Stimulated activated CD8-positive, alpha-beta memory T cell treated with anti-CD3 and anti-CD28 coated beads, Interleukin-4, amount 100 ng/mL, for 48 hours (primary cell): Measurements from ENCODE around the gene GMFB.
"Not testable (repeated sequence)": the region's sequence is repeated elsewhere in the genome, so short reads cannot be mapped to it uniquely, and the experiment has no call there.

Experiments used
- DNase-seq: peaks from one replicate; pipeline ENCODE4 v3.0.0-alpha.2; 2020

GMFB gene

GRCh38 chr14:54490445-54491175, 1.8 kb upstream of the GMFB start:
- no peak for DNase-seq

GRCh38 chr14:54489731-54490444, 1.1 kb upstream of the GMFB start:
- DNase-seq: no peak

DNA sequence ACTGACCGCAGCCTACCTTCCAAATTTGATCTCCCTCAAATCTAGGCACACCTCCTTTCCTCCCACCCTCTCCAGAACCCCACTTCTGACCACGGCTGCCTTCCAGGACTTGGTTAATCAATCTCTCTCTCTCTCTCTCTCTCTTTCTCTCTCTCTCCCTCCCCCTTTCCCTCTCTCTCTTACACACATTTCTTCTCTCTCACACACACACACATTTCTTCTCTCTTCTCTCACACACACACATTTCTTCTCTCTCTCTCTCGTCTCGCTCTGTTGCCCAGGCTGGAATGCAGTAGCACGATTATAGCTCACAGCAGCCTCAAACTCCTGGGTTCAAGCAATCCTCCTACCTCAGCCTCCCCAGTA, 521 bp upstream of the GMFB start:
- DNase-seq: no peak

- DNase-seq: no peak
Observed at GRCh38 chr14:54488318-54488645, 498 bp downstream of the GMFB start.

- DNase-seq: no peak
Observed at GRCh38 chr14:54487771-54488170, 1.0 kb downstream of the GMFB start.

DNA sequence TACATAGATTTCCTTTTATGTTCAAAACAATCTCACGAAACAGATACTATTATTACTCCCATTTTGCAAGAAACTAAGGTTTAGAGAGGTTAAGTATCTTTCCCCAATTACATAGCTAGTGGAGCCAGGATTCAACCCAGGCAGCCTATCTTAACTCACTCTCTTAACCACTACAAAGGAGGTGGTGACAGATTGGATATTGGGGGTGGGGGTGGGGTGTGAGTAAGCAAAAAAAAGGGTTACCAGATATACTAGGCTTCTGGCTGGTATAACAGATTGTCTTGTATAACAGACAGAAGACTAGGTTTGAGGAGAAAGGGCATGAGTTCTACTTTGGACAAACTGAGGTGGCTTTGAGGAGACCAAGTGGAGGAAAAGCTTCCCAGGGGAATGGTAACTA, 2.1 kb downstream of the GMFB start:
- no peak for DNase-seq

GRCh38 chr14:54483846-54484245, 4.9 kb downstream of the GMFB start:
- no peak for DNase-seq

DNA sequence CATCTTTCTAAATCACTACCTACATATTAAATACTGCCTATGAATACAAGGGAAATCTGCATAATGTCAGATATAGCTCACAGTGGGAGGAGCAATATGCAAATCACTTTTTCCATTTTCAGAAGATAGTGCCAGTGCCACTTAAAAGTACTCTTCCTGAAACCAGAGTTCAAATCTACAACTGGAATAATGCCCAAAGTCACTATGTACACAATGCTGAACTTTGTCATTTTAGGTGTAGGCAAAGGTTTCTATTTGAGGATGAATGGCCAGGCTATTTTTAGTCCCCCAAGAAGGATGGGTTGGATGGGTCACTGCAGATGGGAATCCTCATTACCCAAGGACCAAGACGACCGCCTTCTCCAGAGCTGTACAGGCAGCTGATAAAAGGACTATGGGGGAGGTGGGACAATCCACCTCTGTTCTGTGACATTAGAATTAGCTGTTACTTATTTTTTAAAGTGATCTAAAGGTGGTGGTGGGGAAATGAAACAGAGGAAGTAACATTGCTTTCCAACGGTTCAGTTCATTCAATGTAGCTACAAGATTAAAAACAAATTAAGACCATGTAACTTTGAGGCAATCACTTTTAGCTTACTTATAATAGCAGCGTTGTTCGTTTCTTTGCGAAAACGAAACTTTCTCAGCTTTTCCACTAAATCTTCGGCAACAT, 5.6 kb downstream of the GMFB start:
- DNase-seq: no peak

- no peak for DNase-seq
Observed at GRCh38 chr14:54481695-54482094, 7.1 kb downstream of the GMFB start.

DNA sequence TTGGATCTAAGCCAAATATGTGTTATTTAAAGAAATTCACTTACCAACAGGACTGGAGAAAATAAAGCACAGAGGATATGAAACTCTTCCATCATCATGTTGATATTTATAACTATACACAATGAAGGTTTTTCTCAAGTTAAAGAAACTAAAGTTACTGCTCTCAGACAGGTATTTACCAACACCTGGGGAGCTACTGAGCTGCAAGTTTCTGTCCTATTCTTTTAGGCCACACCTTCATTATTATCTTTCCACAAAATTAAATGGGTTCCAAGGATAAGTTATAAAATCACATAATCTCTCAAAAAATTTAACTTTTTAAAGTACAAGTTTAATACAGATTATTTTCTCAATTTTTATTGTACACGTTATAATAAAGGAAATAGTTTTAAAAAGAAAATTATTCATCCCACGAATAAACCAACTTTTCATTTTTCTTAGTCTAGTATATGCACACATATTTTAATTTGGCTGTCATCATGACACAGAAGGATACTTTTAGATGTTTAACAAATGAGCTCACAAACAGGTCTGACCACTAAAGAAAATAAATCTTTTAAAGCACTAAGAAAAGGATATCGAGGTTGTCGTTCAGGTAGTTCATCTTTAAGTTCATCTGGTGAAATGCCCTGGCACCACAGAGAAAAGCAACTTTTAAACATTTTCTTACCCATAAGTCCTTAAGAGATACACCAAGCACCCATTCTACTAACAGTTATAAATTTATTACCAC, 7.8 kb downstream of the GMFB start:
- no peak for DNase-seq

DNA sequence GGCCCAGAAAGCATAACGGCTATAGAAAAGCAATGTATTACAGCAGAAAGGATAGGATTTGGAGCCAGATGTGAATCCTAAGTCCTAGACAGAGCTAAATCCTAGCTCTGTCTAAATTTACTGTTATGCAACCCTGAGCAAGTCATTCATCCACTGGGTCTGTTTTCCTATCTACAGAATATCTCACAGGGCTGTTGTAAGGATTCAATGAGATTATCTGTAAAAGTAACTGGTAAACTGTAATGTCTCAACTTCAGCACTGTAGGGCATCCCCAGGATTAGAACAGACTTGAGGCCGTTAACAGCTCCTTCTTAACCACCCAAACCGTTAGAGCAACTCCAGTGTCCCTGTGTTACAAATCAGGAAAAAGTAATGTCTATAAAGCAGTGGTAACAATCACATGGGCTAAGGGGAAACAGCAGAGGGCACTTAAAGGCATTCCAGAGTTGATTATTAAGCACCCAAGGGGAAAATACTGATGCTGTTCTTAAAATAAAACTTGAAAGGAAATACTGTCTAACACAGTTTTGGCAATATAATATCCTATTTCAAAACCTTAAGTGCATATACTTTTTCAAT, 10.1 kb downstream of the GMFB start:
- DNase-seq: no peak

GRCh38 chr14:54475911-54476310, 12.9 kb downstream of the GMFB start:
- no peak for DNase-seq

- DNase-seq: no peak
Observed at GRCh38 chr14:54475187-54475899, 13.4 kb downstream of the GMFB start.

GRCh38 chr14:54474232-54474793, 14.5 kb downstream of the GMFB start:
- no peak for DNase-seq

DNA sequence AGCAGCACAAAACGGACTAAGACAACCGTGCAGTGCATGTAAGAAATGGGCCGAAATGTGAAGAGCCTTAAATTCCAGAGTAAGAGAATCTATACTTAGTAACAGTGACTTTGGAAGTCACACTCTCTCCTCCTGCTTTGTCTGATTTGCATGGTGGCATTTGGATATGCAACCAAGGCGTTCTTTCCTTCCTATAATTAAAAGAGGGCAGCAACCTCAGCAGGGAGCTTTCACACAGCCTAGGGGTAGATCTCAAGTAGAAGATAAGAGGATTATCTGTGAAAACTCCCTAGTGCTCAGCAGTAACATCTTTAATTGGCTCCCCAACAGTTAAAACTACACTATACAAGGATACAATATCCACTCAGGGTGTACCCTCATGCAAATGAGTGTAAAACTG, 16.5 kb downstream of the GMFB start:
- DNase-seq: no peak

- DNase-seq: no peak
Observed at GRCh38 chr14:54471641-54472040, 17.1 kb downstream of the GMFB start.

- no peak for DNase-seq
Observed at GRCh38 chr14:54470701-54471100, 18.1 kb downstream of the GMFB start.

DNA sequence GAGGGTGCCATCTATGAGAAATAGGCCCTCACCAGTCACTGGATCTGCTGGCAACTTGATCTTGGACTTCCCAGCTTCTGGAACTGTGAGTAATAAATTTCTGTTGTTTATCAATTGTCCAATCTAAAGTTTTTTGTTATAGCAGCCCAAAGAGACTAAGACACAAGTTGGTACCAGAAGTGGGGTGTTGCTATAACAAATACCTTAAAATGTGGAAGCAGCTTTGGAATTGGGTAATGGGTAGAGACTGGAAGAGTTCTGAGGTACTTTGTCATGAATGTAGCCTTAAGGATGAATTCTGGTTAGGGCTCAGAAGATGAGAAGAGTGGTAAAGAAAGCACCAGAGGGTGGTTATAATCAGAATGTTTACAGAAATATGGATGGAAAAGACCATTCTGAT, 21.5 kb downstream of the GMFB start:
- DNase-seq: no peak

DNA sequence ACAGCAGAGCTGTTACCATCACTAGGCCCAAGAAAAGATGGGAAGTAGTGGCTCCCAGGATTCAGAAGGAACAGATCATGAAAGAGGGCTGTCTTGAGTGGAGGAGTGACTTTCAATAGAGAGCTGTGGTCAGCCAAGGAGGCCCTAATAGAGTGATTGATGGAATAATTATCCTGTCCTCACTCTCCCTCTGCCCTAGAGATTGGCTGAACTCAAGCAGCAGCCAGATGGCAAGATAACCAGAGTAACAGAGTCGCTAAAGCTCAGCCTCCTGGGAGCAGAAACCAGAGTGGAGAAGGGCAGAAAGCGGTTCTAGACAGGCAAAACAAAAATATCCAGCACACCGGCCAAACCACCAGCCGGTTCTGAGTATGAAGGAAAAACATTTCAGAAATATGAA, 23.1 kb downstream of the GMFB start:
- DNase-seq: no peak

- no peak for DNase-seq
Observed at GRCh38 chr14:54462048-54462447, 26.7 kb downstream of the GMFB start.

- DNase-seq: no peak
Observed at GRCh38 chr14:54459106-54459505, 29.7 kb downstream of the GMFB start.

- not testable (repeated sequence) for DNase-seq
Observed at GRCh38 chr14:54458536-54458935, 30.2 kb downstream of the GMFB start.
